K562 (cell line): ENCODE measurements around the gene WWP2. TPM values are rescaled to one million over a fixed set of nuclear protein-coding genes. Genes with fewer than 3 reads are reported as not detected.

Experiments
- ATF7 ChIP-seq: fragments of 450-650 bp; IDR thresholded peaks from 2 replicates; pipeline ENCODE4 v1.7.1; 2014; ENCODE audit warnings: mild to moderate bottlenecking, moderate library complexity
- CXXC5 ChIP-seq: fragments of 250-450 bp; sonication (Bioruptor Pico); IDR thresholded peaks from 2 replicates; pipeline ENCODE4 v1.8.0; 2022; ENCODE audit warnings: inconsistent platforms, mild to moderate bottlenecking, moderate library complexity
- EHMT2 ChIP-seq: fragments of 450-650 bp; IDR thresholded peaks from 2 replicates; pipeline ENCODE4 v1.6.1; 2018; ENCODE audit warnings: antibody characterized with exemption
- ELF1 ChIP-seq: fragments of 200-800 bp; sonication (Bioruptor generic); IDR thresholded peaks from 2 replicates; pipeline ENCODE4 v1.6.1; 2016; ENCODE audit warnings: missing genetic modification characterization, missing compliant biosample characterization
- ELF2 ChIP-seq: fragments of 250-450 bp; sonication (Bioruptor Pico); IDR thresholded peaks from 2 replicates; pipeline ENCODE4 v1.5.0; 2021; ENCODE audit warnings: mild to moderate bottlenecking
- FIP1L1 ChIP-seq: fragments of 200-400 bp; formaldehyde crosslinking; IDR thresholded peaks from 2 replicates; pipeline ENCODE4 v1.6.1; 2018; ENCODE audit warnings: mild to moderate bottlenecking, low read depth, low read length; ENCODE audit not compliant: poor library complexity, severe bottlenecking
- FOS ChIP-seq: IDR thresholded peaks from 3 replicates; pipeline ENCODE4 v1.6.1; 2011; ENCODE audit not compliant: insufficient read length; ENCODE audit errors: extremely low read depth
- FOSL1 ChIP-seq: fragments of 200-800 bp; sonication (Bioruptor generic); conservative IDR thresholded peaks from 2 replicates; pipeline ENCODE4 v1.6.1; 2016; ENCODE audit warnings: missing genetic modification characterization, missing compliant biosample characterization
- KLF13 ChIP-seq: fragments of 450-650 bp; IDR thresholded peaks from 2 replicates; pipeline ENCODE4 v1.6.1; 2016; ENCODE audit warnings: missing genetic modification characterization, low read depth, mild to moderate bottlenecking, missing compliant biosample characterization, moderate library complexity, borderline replicate concordance
- MAFK ChIP-seq: IDR thresholded peaks from 2 replicates; pipeline ENCODE4 v1.6.1; 2011; ENCODE audit warnings: low read length, improper control_type of control experiment
- MCM2 ChIP-seq: fragments of 450-650 bp; IDR thresholded peaks from 2 replicates; pipeline ENCODE4 v1.6.1; 2017; ENCODE audit warnings: low read depth, mild to moderate bottlenecking
- NFIX ChIP-seq: fragments of 250-450 bp; sonication (Bioruptor Pico); IDR thresholded peaks from 2 replicates; pipeline ENCODE4 v1.4.0; 2020; ENCODE audit warnings: low read depth, mild to moderate bottlenecking, moderate library complexity
- SOX6 ChIP-seq: fragments of 450-650 bp; IDR thresholded peaks from 2 replicates; pipeline ENCODE4 v1.6.1; 2014; ENCODE audit warnings: mild to moderate bottlenecking
- SRSF3 ChIP-seq: fragments of 200-400 bp; formaldehyde crosslinking; IDR thresholded peaks from 2 replicates; pipeline ENCODE4 v1.6.1; 2016; ENCODE audit warnings: mild to moderate bottlenecking, low read length, moderate library complexity; ENCODE audit not compliant: insufficient read depth
- THAP12 ChIP-seq: fragments of 250-450 bp; sonication (Bioruptor Pico); IDR thresholded peaks from 2 replicates; pipeline ENCODE4 v1.9.0; 2021; ENCODE audit warnings: mild to moderate bottlenecking, inconsistent platforms
- ZNF217 ChIP-seq: sonication (generic); formaldehyde crosslinking; IDR thresholded peaks from 2 replicates; pipeline ENCODE4 v1.8.0; 2022; ENCODE audit warnings: mild to moderate bottlenecking, missing genetic modification reagents
- ZNF224 ChIP-seq: sonication (generic); formaldehyde crosslinking; IDR thresholded peaks from 2 replicates; pipeline ENCODE4 v1.8.0; 2022; ENCODE audit warnings: mild to moderate bottlenecking, missing genetic modification reagents
- ZNF507 ChIP-seq: conservative IDR thresholded peaks from 2 replicates; pipeline ENCODE4 v1.6.1; 2017; ENCODE audit warnings: missing genetic modification characterization, missing compliant biosample characterization
- ZNF766 ChIP-seq: fragments of 200-800 bp; sonication (Bioruptor generic); conservative IDR thresholded peaks from 2 replicates; pipeline ENCODE4 v1.6.1; 2016; ENCODE audit warnings: missing genetic modification characterization, missing compliant biosample characterization
- polyA plus RNA-seq, 8 experiments: library from polyadenylated mRNA; depleted of rRNA in 4 of 8; stranded (reverse) in 5 of 8; unstranded in 3 of 8; fragments of >200 nt; fragmentation: Nextera tagmentation in 2 of 8; fragmentation: Illumina TruSeq in 1 of 8; extraction: Ambion mirVana in 2 of 8; extraction: Trizol in 1 of 8; gene quantifications; 2 replicates each; pipeline versions ENCODE4 v1.2.1 to v1.2.3, GENCODE V29; 2011 to 2014; ENCODE audit warnings: inconsistent platforms in 1 of 8, missing spikeins in 1 of 8
- total RNA-seq, 7 experiments: library from RNA; depleted of rRNA in 6 of 7; stranded (reverse); fragments of >200 nt in 6 of 7; fragmentation: Illumina TruSeq in 2 of 7; extraction: Trizol in 2 of 7; gene quantifications; 2 replicates each; pipeline versions ENCODE4 v1.2.1 to v1.2.3, GENCODE V29; 2011 to 2021; ENCODE audit warnings: low replicate concordance in 1 of 7
- TF ChIP-seq, protein P1 (sequence below), 2 experiments: fragments of 450-650 bp in 1 of 2; sonication (generic) in 1 of 2; formaldehyde crosslinking; conservative IDR thresholded peaks; 2 replicates each; pipeline versions ENCODE4 v1.4.0 to v1.8.1; 2020 to 2022; ENCODE audit warnings: mild to moderate bottlenecking in 1 of 2, missing genetic modification reagents in 1 of 2
- TF ChIP-seq, protein P2 (sequence below), 2 experiments: fragments of 150-350 bp in 1 of 2; IDR thresholded peaks; 2 replicates each; pipeline ENCODE4 v1.6.1; 2012 to 2016; ENCODE audit warnings: low read depth in 2 of 2, low read length in 2 of 2, mild to moderate bottlenecking in 1 of 2, moderate library complexity in 1 of 2

The WWP2 gene
- total and polyA plus RNA-seq, 9 of the 15 experiments (the other 6 are each of a cell fraction or from before 2014, with no cell fraction given), result 1.9 to 34.4 (median 14.6) TPM

DNA sequence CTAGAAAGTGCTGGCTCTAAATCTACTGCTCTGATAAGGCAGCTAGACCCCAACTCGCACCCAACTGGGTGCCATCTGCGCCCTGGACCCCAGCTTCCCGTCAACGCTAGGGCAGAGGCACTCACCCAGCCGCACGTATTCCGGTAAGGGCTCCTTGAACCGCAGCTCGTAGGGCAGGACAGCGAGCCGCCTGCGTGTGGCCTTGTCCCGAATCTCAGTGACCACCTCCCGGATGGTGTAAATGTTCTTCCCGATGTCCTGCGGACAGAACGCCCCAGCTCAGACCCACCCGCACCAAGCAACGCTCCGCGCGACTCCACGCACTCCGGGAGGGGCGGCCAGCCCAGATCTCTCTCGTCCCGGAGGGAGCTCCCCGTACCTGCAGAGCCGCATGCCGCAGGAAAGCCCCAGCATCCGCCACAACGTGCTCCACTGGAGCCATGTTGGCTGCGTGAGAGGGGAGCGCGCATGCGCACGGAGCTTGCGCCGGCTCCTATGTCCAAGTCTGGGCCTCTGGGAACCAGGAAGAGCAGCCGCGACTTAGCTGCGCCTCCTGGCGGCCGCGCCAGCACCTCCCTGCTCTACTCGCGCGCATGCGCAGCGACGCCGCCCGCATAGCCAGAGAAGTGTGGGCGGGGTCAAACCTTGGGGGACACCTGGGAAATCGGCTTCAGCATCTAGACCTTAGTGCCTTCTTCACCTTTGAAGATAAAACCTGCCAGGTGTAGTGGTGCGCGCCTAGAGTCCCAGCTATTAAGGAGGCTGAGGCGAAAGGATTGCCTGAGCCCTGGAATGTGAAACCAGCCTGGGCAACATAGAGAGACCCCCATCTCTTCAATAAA, 7.4 kb upstream of the WWP2 start, which contains the start of gene NOB1 (continued):
- TF ChIP-seq, protein P1, sequence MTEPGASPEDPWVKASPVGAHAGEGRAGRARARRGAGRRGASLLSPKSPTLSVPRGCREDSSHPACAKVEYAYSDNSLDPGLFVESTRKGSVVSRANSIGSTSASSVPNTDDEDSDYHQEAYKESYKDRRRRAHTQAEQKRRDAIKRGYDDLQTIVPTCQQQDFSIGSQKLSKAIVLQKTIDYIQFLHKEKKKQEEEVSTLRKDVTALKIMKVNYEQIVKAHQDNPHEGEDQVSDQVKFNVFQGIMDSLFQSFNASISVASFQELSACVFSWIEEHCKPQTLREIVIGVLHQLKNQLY (CRISPR knock-in tag; conservative IDR thresholded peaks at IDR 0.05), result no peak
- no peak for TF ChIP-seq EHMT2
- TF ChIP-seq FOS, result no peak
- TF ChIP-seq KLF13 (tag), result no peak; the same call in 1 of the 2 replicates
- TF ChIP-seq ATF7, result peak; percentile 83; the same call in 1 of the 2 replicates
- TF ChIP-seq CXXC5 (CRISPR knock-in tag), result peak; percentile 71
- no peak for TF ChIP-seq ZNF224 (CRISPR knock-in tag)
- no peak for TF ChIP-seq SRSF3
- no peak for TF ChIP-seq ZNF766 (CRISPR knock-in tag)
- TF ChIP-seq SOX6, result peak; percentile 38; the same call in 1 of the 2 replicates
- no peak for TF ChIP-seq MAFK
- no peak for TF ChIP-seq ZNF507 (tag)
- TF ChIP-seq FOSL1, result no peak
- TF ChIP-seq, protein P2, sequence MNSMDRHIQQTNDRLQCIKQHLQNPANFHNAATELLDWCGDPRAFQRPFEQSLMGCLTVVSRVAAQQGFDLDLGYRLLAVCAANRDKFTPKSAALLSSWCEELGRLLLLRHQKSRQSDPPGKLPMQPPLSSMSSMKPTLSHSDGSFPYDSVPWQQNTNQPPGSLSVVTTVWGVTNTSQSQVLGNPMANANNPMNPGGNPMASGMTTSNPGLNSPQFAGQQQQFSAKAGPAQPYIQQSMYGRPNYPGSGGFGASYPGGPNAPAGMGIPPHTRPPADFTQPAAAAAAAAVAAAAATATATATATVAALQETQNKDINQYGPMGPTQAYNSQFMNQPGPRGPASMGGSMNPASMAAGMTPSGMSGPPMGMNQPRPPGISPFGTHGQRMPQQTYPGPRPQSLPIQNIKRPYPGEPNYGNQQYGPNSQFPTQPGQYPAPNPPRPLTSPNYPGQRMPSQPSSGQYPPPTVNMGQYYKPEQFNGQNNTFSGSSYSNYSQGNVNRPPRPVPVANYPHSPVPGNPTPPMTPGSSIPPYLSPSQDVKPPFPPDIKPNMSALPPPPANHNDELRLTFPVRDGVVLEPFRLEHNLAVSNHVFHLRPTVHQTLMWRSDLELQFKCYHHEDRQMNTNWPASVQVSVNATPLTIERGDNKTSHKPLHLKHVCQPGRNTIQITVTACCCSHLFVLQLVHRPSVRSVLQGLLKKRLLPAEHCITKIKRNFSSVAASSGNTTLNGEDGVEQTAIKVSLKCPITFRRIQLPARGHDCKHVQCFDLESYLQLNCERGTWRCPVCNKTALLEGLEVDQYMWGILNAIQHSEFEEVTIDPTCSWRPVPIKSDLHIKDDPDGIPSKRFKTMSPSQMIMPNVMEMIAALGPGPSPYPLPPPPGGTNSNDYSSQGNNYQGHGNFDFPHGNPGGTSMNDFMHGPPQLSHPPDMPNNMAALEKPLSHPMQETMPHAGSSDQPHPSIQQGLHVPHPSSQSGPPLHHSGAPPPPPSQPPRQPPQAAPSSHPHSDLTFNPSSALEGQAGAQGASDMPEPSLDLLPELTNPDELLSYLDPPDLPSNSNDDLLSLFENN (IDR thresholded peaks at IDR 0.05; ENCODE audit: low read depth in 2 of 2, low read length in 2 of 2), result 0 out of 4 replicates have a peak, but pooled peaks of 1 of the 2 experiments have one; percentile 51
- peak; percentile 90 for TF ChIP-seq ELF2
- no peak for TF ChIP-seq MCM2
- TF ChIP-seq NFIX, result no peak
- peak; percentile 98 for TF ChIP-seq ELF1 (tag)
- TF ChIP-seq ZNF217, result no peak
- TF ChIP-seq FIP1L1, result peak; percentile 80
- peak; percentile 74; the same call in 1 of the 2 replicates for TF ChIP-seq THAP12 (CRISPR knock-in tag)
